HG03521 (cell line): ENCODE results near the gene CFD.
"Not testable (repeated sequence)": the region's sequence is repeated elsewhere in the genome, so short reads cannot be mapped to it uniquely, and the experiment has no call there.

Source experiments
- ATAC-seq: cut with Tn5 transposase; IDR thresholded peaks from one replicate; pipeline ENCODE4 v1.9.1; 2021; ENCODE audit warnings: mild to moderate bottlenecking, moderate library complexity; ENCODE audit not compliant: unreplicated experiment

The CFD gene

GRCh38 chr19:870963-871401, 11.5 kb downstream of the CFD start:
- no peak for ATAC-seq

DNA sequence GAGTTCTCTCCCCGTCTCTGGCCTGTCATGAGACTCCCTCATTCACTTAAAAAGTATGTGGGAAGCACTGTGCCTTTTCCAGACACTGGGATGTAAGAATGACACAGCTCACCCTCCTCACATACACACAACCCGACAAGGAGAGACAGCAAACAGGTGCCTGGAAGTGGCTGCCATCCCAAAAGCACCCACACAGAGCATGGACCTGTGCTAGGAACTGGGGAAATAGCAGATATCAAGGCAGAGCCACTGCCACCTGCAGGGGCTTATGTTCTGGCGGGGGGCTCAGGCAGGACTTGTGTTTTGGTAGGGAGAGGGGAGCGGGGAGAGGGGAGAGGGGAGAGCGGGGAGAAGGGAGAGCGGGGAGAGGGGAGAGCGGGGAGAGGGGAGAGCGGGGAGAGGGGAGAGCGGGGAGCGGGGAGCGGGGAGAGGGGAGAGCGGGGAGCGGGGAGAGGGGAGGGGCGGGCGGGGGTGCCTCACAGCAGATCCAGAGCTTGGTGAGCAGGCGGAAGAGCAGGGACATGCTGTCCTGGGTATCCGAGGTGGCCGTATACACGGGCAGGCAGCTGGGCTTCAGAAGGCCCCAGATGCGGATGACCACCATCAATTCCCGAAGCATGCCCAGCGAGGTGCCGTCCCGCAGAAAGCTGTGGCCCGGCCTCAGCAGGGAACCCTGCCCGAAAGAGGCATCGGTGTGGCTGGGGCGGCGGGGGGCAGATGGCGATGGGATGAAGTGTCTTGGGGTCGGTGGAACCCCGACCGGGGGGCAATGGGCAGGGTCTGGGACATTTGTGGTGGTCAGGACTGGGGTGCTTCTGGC, 12.2 kb downstream of the CFD start:
- ATAC-seq, result no peak

GRCh38 chr19:872266-872951, 12.9 kb downstream of the CFD start:
- no peak for ATAC-seq

- no peak for ATAC-seq
Observed at GRCh38 chr19:873084-873483, 13.6 kb downstream of the CFD start.

- ATAC-seq, result no peak
Observed at GRCh38 chr19:873561-874041, 14.1 kb downstream of the CFD start.

DNA sequence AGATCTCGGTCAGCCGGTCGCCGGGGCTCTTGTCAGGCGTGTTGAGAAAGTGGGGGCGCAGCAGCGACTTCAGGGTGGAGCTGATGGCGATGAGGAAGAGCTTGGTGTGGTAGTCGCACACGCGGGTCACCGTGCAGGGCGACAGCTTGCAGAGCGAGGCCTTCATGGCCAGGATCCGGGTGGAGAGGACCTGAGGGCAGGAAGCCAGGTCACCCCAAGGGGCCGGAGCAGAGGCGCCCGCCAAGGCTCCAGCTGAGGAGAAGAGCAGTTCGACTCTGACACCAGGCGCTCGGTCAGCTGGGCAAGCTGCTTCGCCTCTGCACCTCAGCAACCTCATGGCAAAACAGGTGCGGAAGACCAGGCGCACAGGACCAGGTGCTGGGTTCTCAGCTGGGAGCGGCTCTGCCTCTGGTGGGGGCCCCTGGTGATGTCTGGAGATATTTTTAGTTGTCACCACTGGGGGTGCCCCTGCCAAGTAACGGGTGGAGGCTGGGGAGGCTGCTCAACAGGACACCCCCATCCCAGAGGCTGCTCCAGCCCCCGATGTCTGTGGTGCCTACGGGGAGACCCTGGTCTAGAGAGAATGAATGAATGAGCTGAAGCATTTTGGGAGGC, 15.9 kb downstream of the CFD start:
- no peak for ATAC-seq

- ATAC-seq, result no peak
Observed at GRCh38 chr19:876089-876488, 16.6 kb downstream of the CFD start.

GRCh38 chr19:876780-877314, 17.4 kb downstream of the CFD start:
- ATAC-seq, result no peak

GRCh38 chr19:877992-878660, 18.7 kb downstream of the CFD start:
- not testable (repeated sequence) for ATAC-seq

DNA sequence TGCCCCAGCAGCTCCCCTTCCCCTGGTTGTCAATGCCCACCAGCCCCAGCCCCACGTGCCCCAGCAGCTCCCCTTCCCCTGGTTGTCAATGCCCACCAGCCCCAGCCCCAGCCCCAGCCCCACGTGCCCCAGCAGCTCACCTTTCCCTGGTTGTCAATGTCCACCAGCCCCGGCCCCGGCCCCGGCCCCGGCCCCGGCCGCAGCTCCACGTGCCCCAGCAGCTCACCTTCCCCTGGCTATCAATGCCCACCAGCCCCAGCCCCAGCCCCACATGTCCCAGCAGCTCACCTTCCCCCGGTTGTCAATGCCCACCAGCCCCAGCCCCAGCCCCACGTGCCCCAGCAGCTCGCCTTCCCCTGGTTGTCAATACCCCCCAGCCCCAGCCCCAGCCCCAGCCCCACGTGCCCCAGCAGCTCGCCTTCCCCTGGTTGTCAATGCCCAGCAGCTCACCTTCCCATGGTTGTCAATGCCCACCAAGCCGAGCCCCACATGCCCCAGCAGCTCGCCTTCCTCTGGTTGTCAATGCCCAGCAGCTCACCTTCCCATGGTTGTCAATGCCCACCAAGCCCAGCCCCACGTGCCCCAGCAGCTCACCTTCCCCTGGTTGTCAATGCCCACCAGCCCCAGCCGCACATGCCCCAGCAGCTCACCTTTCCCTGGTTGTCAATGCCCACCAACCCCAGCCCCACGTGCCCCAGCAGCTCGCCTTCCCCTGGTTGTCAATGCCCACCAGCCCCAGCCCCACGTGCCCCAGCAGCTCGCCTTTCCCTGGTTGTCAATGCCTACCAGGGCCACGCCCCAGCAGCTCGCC, 19.5 kb downstream of the CFD start:
- not testable (repeated sequence) for ATAC-seq

DNA sequence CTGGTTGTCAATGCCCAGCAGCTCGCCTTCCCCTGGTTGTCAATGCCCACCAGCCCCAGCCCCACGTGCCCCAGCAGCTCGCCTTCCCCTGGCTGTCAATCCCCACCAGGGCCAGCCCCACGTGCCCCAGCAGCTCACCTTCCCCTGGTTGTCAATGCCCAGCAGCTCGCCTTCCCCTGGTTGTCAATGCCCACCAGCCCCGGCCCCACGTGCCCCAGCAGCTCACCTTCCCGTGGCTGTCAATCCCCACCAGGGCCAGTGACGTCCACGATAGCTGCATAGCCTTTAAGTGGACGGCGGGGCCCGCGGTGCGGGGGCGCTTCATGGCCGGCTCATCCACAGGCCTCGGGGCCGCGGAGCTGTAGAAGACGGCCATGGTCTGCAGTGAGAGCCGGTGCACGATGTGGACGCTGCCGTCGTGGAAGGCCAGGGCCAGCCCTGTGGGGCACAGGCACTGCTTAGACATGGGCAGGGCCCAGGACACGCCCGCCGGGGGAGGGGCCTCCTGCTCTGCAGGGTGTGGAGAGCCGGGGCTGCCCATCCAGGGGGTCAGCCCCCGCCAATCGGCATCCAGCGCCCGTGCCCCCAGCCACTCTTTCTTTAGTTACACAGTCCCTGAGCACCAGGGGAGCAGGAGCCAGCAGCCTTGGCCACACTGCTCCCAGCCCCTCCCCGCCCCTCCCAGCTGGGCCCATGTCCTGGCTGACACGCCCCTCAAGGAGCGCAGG, 20.4 kb downstream of the CFD start:
- no peak for ATAC-seq

- no peak for ATAC-seq
Observed at GRCh38 chr19:881385-882071, 22.1 kb downstream of the CFD start.

- no peak for ATAC-seq
Observed at GRCh38 chr19:882871-883497, 23.5 kb downstream of the CFD start.

GRCh38 chr19:883661-884211, 24.3 kb downstream of the CFD start:
- ATAC-seq, result no peak

- ATAC-seq, result no peak
Observed at GRCh38 chr19:884420-885211, 25.2 kb downstream of the CFD start.

GRCh38 chr19:885536-886224, 26.2 kb downstream of the CFD start:
- ATAC-seq, result no peak

DNA sequence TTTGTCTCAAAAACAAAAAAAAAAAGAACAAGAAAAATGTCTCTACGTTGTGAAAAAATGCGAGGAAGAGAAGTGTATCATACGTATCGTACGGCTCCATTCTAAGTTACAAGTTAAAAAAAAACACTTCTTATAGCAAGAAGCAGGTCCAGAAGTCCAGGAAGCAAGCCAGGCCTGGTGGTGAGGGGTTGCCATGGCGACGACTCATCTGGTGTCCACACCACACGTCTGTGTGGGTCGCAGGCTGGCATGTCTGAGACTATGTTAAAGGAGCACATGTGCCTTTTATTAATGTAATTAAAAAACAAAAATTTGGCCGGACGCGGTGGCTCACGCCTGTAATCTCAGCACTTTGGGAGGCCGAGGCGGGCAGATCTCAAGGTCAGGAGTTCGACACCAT, 27.6 kb downstream of the CFD start:
- no peak for ATAC-seq
